ENCODE data around the gene LMTK2.

The LMTK2 gene

GRCh38 chr7:98229991-98230745, 123.5 kb downstream of the LMTK2 start:
- Histone ChIP-seq H3K27ac (no peak overlapping the region), H3K9me3 (ENCODE audit: control insufficient read depth, low read length) (no peaks in the 10 kb centered on the region), H3K4me1 (no peaks in the 10 kb centered on the region), H3K4me3 (ENCODE audit: low read depth, low read length) (no peak overlapping the region), H3K9ac (no peak overlapping the region), H3K27me3 (ENCODE audit: control insufficient read depth, insufficient read depth, low read length) (no peaks in the 10 kb centered on the region), H2AFZ (no peak overlapping the region), H3K79me2 (no peaks in the 10 kb centered on the region), H3K36me3 (ENCODE audit: control insufficient read depth, insufficient read depth, low read length) (no peaks in the 10 kb centered on the region), H3K4me2 (ENCODE audit: low read length) (no peak overlapping the region)
- TF ChIP-seq, protein P1, sequence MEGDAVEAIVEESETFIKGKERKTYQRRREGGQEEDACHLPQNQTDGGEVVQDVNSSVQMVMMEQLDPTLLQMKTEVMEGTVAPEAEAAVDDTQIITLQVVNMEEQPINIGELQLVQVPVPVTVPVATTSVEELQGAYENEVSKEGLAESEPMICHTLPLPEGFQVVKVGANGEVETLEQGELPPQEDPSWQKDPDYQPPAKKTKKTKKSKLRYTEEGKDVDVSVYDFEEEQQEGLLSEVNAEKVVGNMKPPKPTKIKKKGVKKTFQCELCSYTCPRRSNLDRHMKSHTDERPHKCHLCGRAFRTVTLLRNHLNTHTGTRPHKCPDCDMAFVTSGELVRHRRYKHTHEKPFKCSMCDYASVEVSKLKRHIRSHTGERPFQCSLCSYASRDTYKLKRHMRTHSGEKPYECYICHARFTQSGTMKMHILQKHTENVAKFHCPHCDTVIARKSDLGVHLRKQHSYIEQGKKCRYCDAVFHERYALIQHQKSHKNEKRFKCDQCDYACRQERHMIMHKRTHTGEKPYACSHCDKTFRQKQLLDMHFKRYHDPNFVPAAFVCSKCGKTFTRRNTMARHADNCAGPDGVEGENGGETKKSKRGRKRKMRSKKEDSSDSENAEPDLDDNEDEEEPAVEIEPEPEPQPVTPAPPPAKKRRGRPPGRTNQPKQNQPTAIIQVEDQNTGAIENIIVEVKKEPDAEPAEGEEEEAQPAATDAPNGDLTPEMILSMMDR (IDR thresholded peaks at IDR 0.05) = no peak

DNA sequence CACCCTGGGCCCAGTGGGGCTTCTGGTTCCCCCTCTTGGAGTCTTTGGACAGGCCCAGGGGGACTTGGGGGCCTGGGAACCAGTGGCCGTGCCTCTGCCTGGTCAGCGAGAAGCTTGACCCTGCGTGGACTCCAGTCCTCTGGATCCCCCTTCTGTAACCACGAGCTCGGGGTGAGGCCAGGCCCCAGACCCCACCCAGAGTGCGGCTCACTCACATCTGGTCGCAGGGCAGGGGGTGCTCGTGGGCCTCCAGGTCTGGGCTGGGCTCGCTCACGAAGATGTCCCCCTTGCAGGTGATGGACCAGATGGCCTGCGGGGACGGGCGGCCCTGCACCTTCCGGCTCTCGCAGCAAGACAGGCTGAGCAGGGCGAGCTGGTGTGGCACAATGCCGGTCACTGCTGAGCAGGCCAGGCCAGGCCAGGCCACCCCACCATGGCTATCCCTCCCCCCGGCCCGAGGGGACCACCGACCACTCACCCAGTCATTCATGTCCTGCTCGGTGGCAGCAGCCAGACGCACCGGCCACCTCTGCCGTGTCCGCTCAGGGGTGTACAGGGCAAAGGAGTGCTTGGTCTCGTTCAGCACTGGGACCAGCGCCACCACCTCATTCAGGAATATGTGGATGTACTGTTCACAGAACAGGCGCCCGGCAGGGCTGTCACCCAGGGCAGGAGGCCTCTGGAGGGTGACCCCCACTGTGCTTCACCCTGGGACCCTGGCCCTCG, 124.2 kb downstream of the LMTK2 start:
- Histone ChIP-seq H3K4me1 (no peaks in the 10 kb centered on the region), H2AFZ (no peak overlapping the region), H3K4me2 (ENCODE audit: low read length) (no peak overlapping the region), H3K36me3 (ENCODE audit: control insufficient read depth, insufficient read depth, low read length) (no peaks in the 10 kb centered on the region), H3K9ac (no peak overlapping the region), H3K27me3 (ENCODE audit: control insufficient read depth, insufficient read depth, low read length) (no peaks in the 10 kb centered on the region), H3K79me2 (no peaks in the 10 kb centered on the region), H3K27ac (no peak overlapping the region), H3K9me3 (ENCODE audit: control insufficient read depth, low read length) (no peaks in the 10 kb centered on the region), H3K4me3 (ENCODE audit: low read depth, low read length) (no peak overlapping the region)
- TF ChIP-seq, protein P1 (IDR thresholded peaks at IDR 0.05) = no peak

- Histone ChIP-seq H2AFZ (no peak overlapping the region), H3K36me3 (ENCODE audit: control insufficient read depth, insufficient read depth, low read length) (no peaks in the 10 kb centered on the region)
- TF ChIP-seq, protein P1 (IDR thresholded peaks at IDR 0.05) = no peak
These were observed 125.0 kb downstream of the LMTK2 start for GRCh38 chr7:98231493-98232262.

GRCh38 chr7:98232263-98232585, 125.6 kb downstream of the LMTK2 start:
- Histone ChIP-seq H3K9me3 (ENCODE audit: control insufficient read depth, low read length) (no peaks in the 10 kb centered on the region), H3K4me2 (ENCODE audit: low read length) (no peak overlapping the region), H3K4me1 (no peaks in the 10 kb centered on the region), H3K9ac (no peak overlapping the region), H3K79me2 (no peaks in the 10 kb centered on the region), H3K36me3 (ENCODE audit: control insufficient read depth, insufficient read depth, low read length) (no peaks in the 10 kb centered on the region), H2AFZ (no peak overlapping the region), H3K4me3 (ENCODE audit: low read depth, low read length) (no peak overlapping the region), H3K27me3 (ENCODE audit: control insufficient read depth, insufficient read depth, low read length) (no peaks in the 10 kb centered on the region), H3K27ac (no peak overlapping the region)
- TF ChIP-seq, protein P1 (IDR thresholded peaks at IDR 0.05) = no peak

More at GRCh38 chr7:98231493-98232262, 125.0 kb downstream of the LMTK2 start:
- H3K4me1 ChIP-seq = no peaks in the 10 kb centered on the region
- no peak overlapping the region for H3K4me2 ChIP-seq (ENCODE audit: low read length)
- no peaks in the 10 kb centered on the region for H3K9me3 ChIP-seq (ENCODE audit: control insufficient read depth, low read length)
- H3K27ac ChIP-seq = no peak overlapping the region
- no peak overlapping the region for H3K9ac ChIP-seq
- H3K4me3 ChIP-seq (ENCODE audit: low read depth, low read length) = no peak overlapping the region
- no peaks in the 10 kb centered on the region for H3K79me2 ChIP-seq
- no peaks in the 10 kb centered on the region for H3K27me3 ChIP-seq (ENCODE audit: control insufficient read depth, insufficient read depth, low read length)

Data from parathyroid adenoma (tissue), 2 donors.